Liver (tissue), 9 donors: Measurements from ENCODE around the gene DIS3L. TPM values are rescaled to one million over a fixed set of nuclear protein-coding genes. Genes with fewer than 3 reads are reported as not detected.

Experiments used
- DNase-seq: peaks from one replicate; pipeline ENCODE4 v3.0.0-alpha.2; 2017; ENCODE audit warnings: low spot score
- H3K27ac ChIP-seq, 2 donors: one replicate each; pipeline ENCODE4 v1.7.0; 2013; ENCODE audit warnings: inconsistent platforms in 2 of 2, low read length in 2 of 2, control low read depth in 1 of 2, low read depth in 1 of 2, mild to moderate bottlenecking in 1 of 2
- H3K27me3 ChIP-seq, 4 donors: one replicate each; pipeline versions ENCODE4 v1.6.1 to v1.7.0; 2013; ENCODE audit warnings: low read length in 3 of 4, inconsistent platforms in 1 of 4, mild to moderate bottlenecking in 1 of 4, moderate library complexity in 1 of 4; ENCODE audit not compliant: control insufficient read depth in 4 of 4, insufficient read depth in 4 of 4
- H3K36me3 ChIP-seq, 4 donors: one replicate each; pipeline versions ENCODE4 v1.6.1 to v1.7.0; 2013; ENCODE audit warnings: low read length in 3 of 4, mild to moderate bottlenecking in 3 of 4, low read depth in 1 of 4, moderate library complexity in 1 of 4; ENCODE audit not compliant: control insufficient read depth in 4 of 4, insufficient read depth in 3 of 4
- H3K4me1 ChIP-seq, 4 donors: one replicate each; pipeline versions ENCODE4 v1.6.1 to v1.7.0; 2013; ENCODE audit warnings: low read length in 3 of 4, mild to moderate bottlenecking in 3 of 4, moderate library complexity in 1 of 4; ENCODE audit not compliant: control insufficient read depth in 4 of 4, insufficient read depth in 4 of 4
- H3K4me3 ChIP-seq, 3 donors: one replicate each; pipeline versions ENCODE4 v1.6.1 to v1.7.0; 2013; ENCODE audit warnings: low read length in 3 of 3, control low read depth in 1 of 3, low read depth in 1 of 3, mild to moderate bottlenecking in 1 of 3
- H3K9ac ChIP-seq, 2 donors: one replicate each; pipeline ENCODE4 v1.7.0; 2013; ENCODE audit warnings: low read length in 2 of 2, mild to moderate bottlenecking in 2 of 2, moderate library complexity in 2 of 2, control low read depth in 1 of 2, low read depth in 1 of 2
- H3K9me3 ChIP-seq, 4 donors: one replicate each; pipeline versions ENCODE4 v1.6.1 to v1.7.0; 2013; ENCODE audit warnings: low read length in 3 of 4; ENCODE audit not compliant: control insufficient read depth in 4 of 4
- ATF3 ChIP-seq: IDR thresholded peaks from 2 replicates; pipeline ENCODE4 v1.6.1; 2016; ENCODE audit warnings: antibody characterized with exemption
- CTCF ChIP-seq: fragments of 150-350 bp; IDR thresholded peaks from 2 replicates; pipeline ENCODE4 v1.5.1; 2017; ENCODE audit warnings: improper control_type of control experiment, low read depth, low read length; ENCODE audit not compliant: missing input control
- EGR1 ChIP-seq, 2 donors: IDR thresholded peaks; 2 replicates each; pipeline ENCODE4 v1.6.1; 2016 to 2018; ENCODE audit warnings: antibody characterized with exemption in 2 of 2, low read depth in 2 of 2
- FOXA1 ChIP-seq: IDR thresholded peaks from 2 replicates; pipeline ENCODE4 v1.6.1; 2016; ENCODE audit warnings: antibody characterized with exemption
- FOXA2 ChIP-seq: IDR thresholded peaks from 2 replicates; pipeline ENCODE4 v1.6.1; 2016; ENCODE audit warnings: antibody characterized with exemption
- GABPA ChIP-seq, 2 donors: IDR thresholded peaks in 1 of 2; conservative IDR thresholded peaks in 1 of 2; 2 replicates each; pipeline ENCODE4 v1.6.1; 2016; ENCODE audit warnings: antibody characterized with exemption in 2 of 2, mild to moderate bottlenecking in 1 of 2, moderate library complexity in 1 of 2
- HNF4A ChIP-seq, 2 donors: conservative IDR thresholded peaks; 2 replicates each; pipeline ENCODE4 v1.6.1; 2016; ENCODE audit warnings: antibody characterized with exemption in 2 of 2, mild to moderate bottlenecking in 2 of 2
- HNF4G ChIP-seq: IDR thresholded peaks from 2 replicates; pipeline ENCODE4 v1.6.1; 2016; ENCODE audit warnings: antibody characterized with exemption
- JUND ChIP-seq, 2 donors: IDR thresholded peaks; 2 replicates each; pipeline ENCODE4 v1.6.1; 2016; ENCODE audit warnings: antibody characterized with exemption in 2 of 2
- MAX ChIP-seq: IDR thresholded peaks from 2 replicates; pipeline ENCODE4 v1.6.1; 2016; ENCODE audit warnings: antibody characterized with exemption
- NR2F2 ChIP-seq: IDR thresholded peaks from 2 replicates; pipeline ENCODE4 v1.6.1; 2016; ENCODE audit warnings: antibody characterized with exemption
- RAD21 ChIP-seq, 2 donors: IDR thresholded peaks; 2 replicates each; pipeline ENCODE4 v1.6.1; 2016; ENCODE audit warnings: antibody characterized with exemption in 2 of 2, mild to moderate bottlenecking in 2 of 2
- RXRA ChIP-seq, 2 donors: IDR thresholded peaks; 2 replicates each; pipeline ENCODE4 v1.6.1; 2017 to 2018; ENCODE audit warnings: antibody characterized with exemption in 2 of 2, mild to moderate bottlenecking in 1 of 2
- SP1 ChIP-seq: IDR thresholded peaks from 2 replicates; pipeline ENCODE4 v1.6.1; 2018; ENCODE audit warnings: antibody characterized with exemption, mild to moderate bottlenecking
- TAF1 ChIP-seq: conservative IDR thresholded peaks from 2 replicates; pipeline ENCODE4 v1.6.1; 2016; ENCODE audit warnings: antibody characterized with exemption, mild to moderate bottlenecking
- ZBTB33 ChIP-seq: IDR thresholded peaks from 2 replicates; pipeline ENCODE4 v1.6.1; 2016; ENCODE audit warnings: antibody characterized with exemption
- WGBS: extraction: QIAGEN DNeasy Blood & Tissue Kit; methylation state at CpG from one replicate; pipeline ENCODE4 v1.1.7; 2013; 5-methylcytosine and 5-hydroxymethylcytosine counted together
- polyA plus RNA-seq, 2 donors: library from polyadenylated mRNA; stranded (reverse) in 1 of 2; unstranded in 1 of 2; fragments of 200-250 nt in 1 of 2; fragments of >200 nt in 1 of 2; fragmentation: Nextera tagmentation in 1 of 2; extraction: Ambion mirVana in 1 of 2; gene quantifications; one replicate each; pipeline versions ENCODE4 v1.2.1 to v1.2.3, GENCODE V29; 2013 to 2015
- total RNA-seq, 2 donors: library from RNA; depleted of rRNA; stranded (reverse); fragments of >200 nt; gene quantifications; one replicate each; pipeline ENCODE4 v1.2.3, GENCODE V29; 2014
- donor health status: healthy.
- donor health status: healthy.
- donor health status: healthy.
- donor health status: healthy.
- donor health status: healthy.

The DIS3L gene
- total and polyA plus RNA-seq, 4 donors: 9.9 to 40.2 (median 15.7) TPM

GRCh38 chr15:66356077-66356358 is 62.6 kb downstream of the DIS3L start:
- Histone ChIP-seq H3K27me3 (no peaks in the 10 kb centered on the region), H3K36me3 (no peaks in the 10 kb centered on the region), H3K9ac (peak overlapping the region; percentile 63 to 68), H3K4me3 (peak overlapping the region; percentile 63 to 76 (median 64)), H3K4me1 (peaks cover 0 to 15% (median 6%) of the 10 kb centered on the region in 4 donors), H3K9me3 (no peaks in the 10 kb centered on the region), H3K27ac (peak overlapping the region; percentile 69 to 77)
- no peak for DNase-seq
- 7% methylated on average over 12 of the region's 12 CpGs for WGBS
- no peak for TF ChIP-seq GABPA (IDR thresholded peaks at IDR 0.05 in 1 of 2, conservative IDR thresholded peaks at IDR 0.05 in 1 of 2)
- TF ChIP-seq ZBTB33: no peak
- TF ChIP-seq HNF4A (conservative IDR thresholded peaks at IDR 0.05): no peak
- TF ChIP-seq RXRA (IDR thresholded peaks at IDR 0.05): no peak
- no peak for TF ChIP-seq RAD21 (IDR thresholded peaks at IDR 0.05)
- TF ChIP-seq FOXA1: no peak
- TF ChIP-seq ATF3: no peak
- TF ChIP-seq CTCF: no peak
- TF ChIP-seq JUND (IDR thresholded peaks at IDR 0.05): no peak
- no peak for TF ChIP-seq SP1
- no peak for TF ChIP-seq FOXA2
- TF ChIP-seq TAF1: no peak
- no peak for TF ChIP-seq MAX

- Histone ChIP-seq H3K4me3 (peak within 1 kb of the TSS; percentile 63 to 76 (median 65)), H3K27me3 (no peaks in the 10 kb centered on the region), H3K9me3 (no peaks in the 10 kb centered on the region), H3K36me3 (no peaks in the 10 kb centered on the region), H3K4me1 (peaks cover 0 to 12% (median 6%) of the 10 kb centered on the region in 4 donors), H3K27ac (peak within 1 kb of the TSS; percentile 69 to 77), H3K9ac (peak within 1 kb of the TSS; percentile 68 to 86)
- peak; percentile 92 for DNase-seq
- WGBS: 6% methylated on average over 51 of the region's 51 CpGs
- peak; percentile 67 for TF ChIP-seq SP1
- peak; percentile 70 for TF ChIP-seq TAF1
- peak; percentile 50 for TF ChIP-seq MAX
- no peak for TF ChIP-seq CTCF
- TF ChIP-seq JUND (IDR thresholded peaks at IDR 0.05): no peak
- peak in 1 of 2 donors; percentile 15 for TF ChIP-seq HNF4A (conservative IDR thresholded peaks at IDR 0.05)
- no peak for TF ChIP-seq EGR1 (IDR thresholded peaks at IDR 0.05; ENCODE audit: low read depth in 2 of 2)
- TF ChIP-seq ZBTB33: peak; percentile 100
- TF ChIP-seq ATF3: no peak
- TF ChIP-seq NR2F2: no peak
- TF ChIP-seq RAD21 (IDR thresholded peaks at IDR 0.05): peak; percentile 36 to 58
- no peak for TF ChIP-seq RXRA (IDR thresholded peaks at IDR 0.05)
- no peak for TF ChIP-seq HNF4G
These were observed 63.2 kb downstream of the DIS3L start, which contains the start of gene TIPIN for GRCh38 chr15:66356359-66357236. TIPIN (minus strand) TSS chr15:66356685; CDS start chr15:66352947, 3,738 bp downstream.
